GM21723 (cell line): ENCODE results near the gene SLC12A8.

ENCODE experiments used
- ATAC-seq: cut with Tn5 transposase; IDR thresholded peaks from one replicate; pipeline ENCODE4 v1.9.1; 2021; ENCODE audit warnings: mild to moderate bottlenecking, moderate library complexity; ENCODE audit not compliant: unreplicated experiment

The SLC12A8 gene

GRCh38 chr3:125033616-125034015, 178.9 kb downstream of the SLC12A8 start:
- no peak for ATAC-seq

- ATAC-seq: no peak
Measured at GRCh38 chr3:125033135-125033534, 179.4 kb downstream of the SLC12A8 start.

- no peak for ATAC-seq
Measured at GRCh38 chr3:125032683-125033082, 179.9 kb downstream of the SLC12A8 start.
